ENCODE results near the gene MED12L.
A peak's percentile ranks its signal among the peaks of the same experiment; 100 is the strongest.

Gene MED12L

DNA sequence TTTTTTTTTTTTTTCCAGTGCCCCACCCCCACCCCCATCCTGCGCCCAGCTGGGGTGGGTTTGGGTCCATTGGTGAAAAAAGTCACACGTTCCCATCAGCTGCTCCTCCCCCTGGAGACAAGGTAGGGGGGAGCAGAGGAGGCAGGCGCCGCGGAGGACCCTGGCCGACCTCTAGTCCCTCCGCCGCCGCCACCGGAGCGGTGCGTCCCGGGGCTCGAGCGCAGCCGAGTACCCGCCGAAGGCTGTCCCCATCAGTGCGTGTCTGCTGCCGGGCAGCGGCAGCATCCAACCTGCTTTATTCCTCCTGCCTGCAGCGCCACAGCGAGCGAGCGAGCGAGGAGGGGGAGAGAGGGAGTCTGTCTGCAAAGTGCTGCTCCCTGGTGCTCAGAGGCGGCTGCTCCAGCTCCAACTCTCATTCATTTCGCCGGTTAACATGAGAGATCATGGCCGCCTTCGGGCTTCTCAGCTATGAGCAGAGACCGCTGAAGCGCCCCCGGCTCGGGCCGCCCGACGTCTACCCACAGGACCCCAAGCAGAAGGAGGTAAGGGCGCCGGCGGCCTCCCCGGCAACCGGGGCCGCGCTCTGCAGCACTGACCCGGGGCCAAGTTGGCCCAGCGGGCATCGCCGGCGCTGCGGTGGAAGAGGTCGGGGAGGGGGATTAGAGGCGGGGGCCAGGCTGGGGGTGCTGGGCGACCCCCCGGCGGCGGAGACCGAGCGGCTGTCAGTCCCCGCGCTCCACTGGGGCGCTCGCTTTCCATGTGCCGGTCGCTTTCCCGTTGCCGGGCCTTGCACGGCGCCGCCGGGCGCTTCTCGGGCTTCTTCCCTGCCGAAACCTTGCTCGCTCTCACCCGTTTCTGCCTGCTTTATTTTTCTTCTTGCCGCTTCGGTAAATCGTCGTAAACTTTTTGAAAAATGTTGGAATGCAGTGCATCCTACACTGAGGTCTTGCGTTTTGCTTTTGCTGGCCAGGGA lies 1.3 kb downstream of the MED12L start:
- ATAC-seq (peak; percentile 87), DNase-seq (peak; percentile 73)

DNA sequence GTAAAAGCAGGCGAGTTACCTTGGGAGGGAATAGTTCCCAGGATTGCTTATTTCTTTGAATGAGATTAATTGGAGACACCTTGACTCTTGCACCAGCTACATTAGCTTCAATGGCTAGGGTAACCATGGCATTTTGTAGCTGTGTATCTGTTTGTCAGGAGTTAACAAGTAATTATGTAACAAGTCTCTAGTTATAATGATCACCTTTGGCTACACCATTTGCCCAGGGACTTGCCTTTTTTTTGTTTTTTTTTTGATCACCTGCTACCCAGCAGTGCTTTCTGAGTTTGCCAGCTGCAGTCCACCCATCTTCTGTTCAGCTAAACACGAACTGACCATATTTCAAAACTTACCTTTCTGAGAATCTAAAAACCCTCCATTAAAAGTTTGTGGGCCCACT lies 2.2 kb downstream of the MED12L start:
- ATAC-seq (no peak), DNase-seq (no peak)

DNA sequence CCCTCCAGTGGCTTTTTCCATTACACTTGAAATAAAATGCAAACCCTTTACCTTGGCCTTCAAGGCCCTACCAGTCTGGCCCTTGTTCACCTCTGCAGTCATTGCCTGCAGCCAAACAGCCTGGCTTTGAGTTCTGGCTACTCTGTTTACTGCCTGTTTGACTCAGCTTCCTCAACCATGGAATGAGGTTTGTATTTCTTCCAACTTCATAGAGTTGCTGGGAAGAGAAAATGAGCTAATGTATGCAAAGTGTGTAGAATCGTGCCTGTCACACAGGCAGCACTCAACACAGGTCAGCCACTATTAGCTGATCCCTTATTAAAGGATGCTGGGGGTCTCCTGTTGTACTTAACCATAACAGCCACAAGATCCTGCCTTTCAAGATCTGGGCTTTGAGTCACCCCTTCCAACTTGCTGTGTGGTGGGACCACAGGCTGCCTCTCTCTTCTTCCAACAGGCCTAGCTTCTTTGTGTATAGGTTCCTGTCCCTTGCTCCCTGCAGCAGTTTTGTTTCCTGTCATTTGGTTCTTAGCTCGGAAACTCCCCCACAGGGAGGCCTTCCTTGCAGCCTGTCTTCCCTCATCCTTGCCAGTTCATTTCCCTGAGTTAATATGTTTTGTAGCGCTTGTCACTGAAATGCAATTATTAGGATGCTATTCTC lies 6.4 kb downstream of the MED12L start:
- DNase-seq = no peak
- no peak for ATAC-seq

DNA sequence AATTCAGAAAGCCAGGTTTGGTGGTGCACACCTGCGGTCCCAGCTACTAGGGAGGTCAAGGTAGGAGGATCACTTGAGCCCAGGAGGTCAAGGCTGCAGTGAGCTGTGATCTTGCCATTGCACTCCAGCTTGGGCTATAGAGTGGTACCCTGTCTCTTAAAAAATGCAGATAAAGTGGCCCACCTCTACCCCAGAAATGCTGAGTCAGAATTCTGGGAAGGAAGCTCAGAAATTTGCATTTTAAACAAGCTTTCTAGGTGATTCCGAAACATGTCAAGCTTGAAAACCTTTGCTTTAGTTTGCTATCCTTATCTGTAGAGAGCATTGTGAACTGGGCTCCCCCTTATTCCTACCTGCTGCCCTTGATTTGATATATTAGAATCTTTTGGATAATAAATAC lies 7.7 kb downstream of the MED12L start:
- no peak for ATAC-seq

GRCh38 chr3:151093905-151094304 lies 8.4 kb downstream of the MED12L start:
- ATAC-seq = no peak
- no peak for DNase-seq

More for the DNA sequence above, 7.7 kb downstream of the MED12L start:
- no peak for DNase-seq

DNA sequence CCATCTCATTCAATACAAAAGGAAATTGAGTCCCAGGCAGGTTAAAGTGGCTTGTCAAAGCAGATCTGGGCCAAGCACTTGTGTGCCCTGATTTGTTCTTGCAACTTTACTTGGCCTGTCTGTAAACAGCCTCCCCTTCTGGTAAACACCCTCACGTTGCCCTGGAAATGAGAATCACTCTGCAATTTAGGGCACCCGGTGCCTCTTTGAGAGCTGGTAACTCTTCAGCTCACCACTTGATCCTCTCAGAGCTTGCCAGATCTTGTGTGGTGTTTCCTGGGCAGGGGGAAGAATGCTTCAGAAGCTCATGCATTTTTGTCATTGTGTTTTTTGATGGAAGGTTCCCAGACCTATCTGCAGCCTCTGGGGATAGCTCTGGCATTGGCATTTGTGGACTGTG lies 11.3 kb downstream of the MED12L start:
- DNase-seq = no peak
- no peak for ATAC-seq

DNA sequence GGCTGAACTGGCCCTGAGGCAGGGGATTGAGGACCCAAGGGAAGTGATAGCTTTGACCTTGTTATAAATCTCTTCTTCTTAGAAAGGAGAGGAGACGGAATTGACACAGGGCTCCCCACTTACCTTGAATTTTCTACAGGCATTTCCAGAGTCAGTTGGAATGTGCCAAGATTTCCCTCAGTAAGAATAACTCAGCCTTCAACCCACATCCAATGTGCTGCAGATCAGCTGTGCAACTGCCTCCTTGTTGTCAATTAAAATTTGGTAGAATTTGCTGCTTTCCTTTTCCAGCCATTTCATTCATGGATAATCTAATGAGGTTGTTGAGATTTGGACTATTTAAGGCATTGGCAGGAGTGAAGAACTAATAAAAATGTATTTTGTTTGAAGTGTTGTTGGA lies 14.6 kb downstream of the MED12L start:
- ATAC-seq (no peak), DNase-seq (no peak)

DNA sequence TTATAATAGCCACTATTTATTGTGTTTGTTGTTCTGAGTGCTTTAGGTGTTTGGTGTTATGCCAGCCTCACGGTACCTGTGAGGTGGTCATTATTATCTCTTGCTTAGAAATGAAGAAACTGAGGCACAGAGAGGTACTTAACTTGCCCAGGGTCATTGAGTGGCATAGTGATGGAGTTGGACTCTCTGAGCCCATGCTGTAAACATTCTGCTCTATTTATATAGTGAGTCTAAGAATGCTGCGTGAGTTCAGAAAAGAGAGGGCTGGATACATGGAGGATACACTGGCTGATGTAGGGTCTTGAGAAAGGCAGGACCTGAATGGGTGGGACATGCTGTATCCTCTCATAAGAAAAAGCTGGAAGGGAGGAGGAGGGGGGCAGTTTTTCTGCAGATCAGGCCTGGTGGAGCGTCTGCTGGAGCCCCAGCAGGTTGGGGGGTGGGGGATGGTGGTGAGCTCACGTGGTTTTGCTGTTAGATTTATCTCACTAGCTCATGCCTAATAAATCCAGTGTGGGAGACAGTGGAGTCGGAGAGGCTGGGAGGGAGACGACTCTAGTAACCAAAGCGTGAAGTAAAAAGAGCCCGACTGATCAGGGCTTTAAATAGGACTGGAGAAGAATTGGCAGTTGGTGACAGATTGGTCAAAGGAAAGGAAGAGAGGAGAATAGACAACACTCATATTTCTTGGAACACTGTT lies 16.0 kb downstream of the MED12L start:
- DNase-seq = no peak
- ATAC-seq = no peak

- ATAC-seq = no peak
These were observed 20.8 kb downstream of the MED12L start for GRCh38 chr3:151106311-151106710.

GRCh38 chr3:151107177-151107576 lies 21.7 kb downstream of the MED12L start:
- ATAC-seq (no peak), DNase-seq (no peak)

More at GRCh38 chr3:151106311-151106710, 20.8 kb downstream of the MED12L start:
- no peak for DNase-seq

- DNase-seq (no peak), ATAC-seq (no peak)
These were observed 22.2 kb downstream of the MED12L start for GRCh38 chr3:151107701-151108100.

DNA sequence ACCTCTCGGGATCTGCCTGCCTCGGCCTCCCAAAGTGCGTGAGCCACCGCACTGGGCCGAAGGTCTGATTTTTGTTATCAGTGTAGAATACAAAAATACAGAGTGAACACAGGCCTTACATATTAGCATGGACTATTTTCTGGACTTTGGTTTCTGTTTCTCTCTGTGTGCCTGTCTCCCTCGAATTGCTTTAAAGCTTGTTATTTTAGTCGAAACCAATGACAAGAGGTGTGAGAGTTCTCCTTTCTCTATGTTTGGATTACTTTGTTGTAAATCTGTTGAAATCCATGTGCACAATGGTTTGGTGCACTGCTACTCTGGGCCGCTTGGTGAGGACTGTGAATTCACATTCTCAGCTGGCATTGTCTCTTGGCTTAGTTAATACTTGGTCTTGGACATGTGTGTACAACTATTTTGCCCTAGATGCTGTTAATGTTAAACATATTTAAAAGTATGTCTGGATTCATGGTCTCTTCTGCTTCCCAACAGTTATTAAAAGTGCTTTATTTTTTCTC lies 23.9 kb downstream of the MED12L start:
- no peak for DNase-seq
- ATAC-seq = no peak

DNA sequence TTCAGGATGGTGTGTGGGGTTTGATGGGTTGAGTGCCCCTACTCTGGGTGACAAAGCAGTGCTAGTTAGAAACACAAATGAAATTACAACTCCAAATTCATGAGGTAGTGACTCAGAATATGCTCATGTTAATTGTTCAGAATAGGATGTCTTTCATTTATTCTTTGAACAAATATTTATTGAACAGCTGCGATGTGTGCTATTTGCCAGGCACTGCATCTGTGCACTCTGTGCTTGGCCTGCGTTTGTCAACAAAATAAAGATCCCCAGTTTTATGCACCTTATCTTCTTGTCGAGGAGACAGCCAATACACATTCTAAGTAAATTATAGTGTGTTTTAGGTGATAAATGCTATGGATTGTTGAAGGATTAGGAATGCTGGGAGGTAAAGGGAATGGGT lies 27.3 kb downstream of the MED12L start:
- no peak for DNase-seq
- no peak for ATAC-seq

- ATAC-seq = no peak
- DNase-seq = no peak
These were observed 27.9 kb downstream of the MED12L start for GRCh38 chr3:151113343-151113742.

DNA sequence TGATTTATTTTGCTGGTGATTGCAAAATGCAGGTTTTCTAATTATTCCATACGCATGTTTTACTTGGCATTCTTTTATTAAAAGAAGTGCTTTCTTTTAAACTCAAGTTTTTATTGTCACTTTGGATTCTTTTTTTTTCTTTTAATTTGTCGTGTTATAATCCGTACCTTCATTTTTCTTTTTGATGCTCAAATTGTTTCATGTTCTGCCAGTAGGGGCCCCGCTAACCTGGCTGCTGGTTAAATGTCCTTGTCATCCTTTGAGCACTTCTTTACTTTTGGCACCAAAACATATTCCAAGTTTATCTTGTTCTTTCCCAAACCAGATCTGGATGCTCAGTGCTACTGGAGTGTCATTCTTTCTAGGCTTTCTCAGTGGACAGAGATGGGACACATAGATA lies 31.6 kb downstream of the MED12L start:
- DNase-seq = no peak
- ATAC-seq = no peak

- ATAC-seq (no peak), DNase-seq (no peak)
These were observed 33.7 kb downstream of the MED12L start for GRCh38 chr3:151119188-151119587.

DNA sequence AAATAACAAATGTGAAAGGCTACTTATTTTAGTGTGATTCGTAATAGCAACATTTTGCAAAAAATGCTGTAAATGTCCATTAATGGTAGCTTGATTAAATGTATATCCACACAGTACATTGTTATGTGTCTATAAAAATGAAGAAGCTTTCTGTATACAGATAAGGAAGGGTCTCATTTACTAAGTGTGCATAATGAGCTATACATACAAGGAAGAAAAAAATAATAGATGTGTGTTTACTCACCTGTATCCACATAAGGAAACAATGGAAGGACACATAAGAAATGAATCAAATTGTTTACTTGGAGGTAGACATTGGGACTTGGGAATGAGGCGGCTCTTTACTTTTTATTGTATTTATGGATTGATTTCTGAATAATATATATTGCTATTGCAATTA lies 34.9 kb downstream of the MED12L start:
- ATAC-seq (no peak), DNase-seq (no peak)

- no peak for DNase-seq
- ATAC-seq = no peak
These were observed 35.6 kb downstream of the MED12L start for GRCh38 chr3:151121016-151121415.

DNA sequence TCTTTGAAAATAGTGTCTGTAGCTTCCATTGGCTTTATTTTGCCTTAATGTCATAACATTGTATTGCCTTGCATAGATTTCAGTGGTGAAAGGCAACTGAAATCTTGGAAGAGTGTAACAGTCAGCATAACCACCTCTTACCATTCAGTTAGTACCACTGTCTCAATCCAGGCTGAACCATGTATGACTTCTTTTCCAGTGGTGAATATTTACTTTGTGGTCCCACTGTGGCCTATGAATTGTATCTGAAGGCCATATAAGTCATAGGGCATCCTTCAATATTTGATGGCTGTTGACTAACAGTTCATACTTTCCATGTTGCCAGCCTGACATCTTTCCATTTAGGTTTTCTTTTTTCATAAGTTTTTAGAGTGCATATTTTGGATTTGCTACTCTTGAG lies 38.4 kb downstream of the MED12L start:
- ATAC-seq = peak; percentile 88

DNA sequence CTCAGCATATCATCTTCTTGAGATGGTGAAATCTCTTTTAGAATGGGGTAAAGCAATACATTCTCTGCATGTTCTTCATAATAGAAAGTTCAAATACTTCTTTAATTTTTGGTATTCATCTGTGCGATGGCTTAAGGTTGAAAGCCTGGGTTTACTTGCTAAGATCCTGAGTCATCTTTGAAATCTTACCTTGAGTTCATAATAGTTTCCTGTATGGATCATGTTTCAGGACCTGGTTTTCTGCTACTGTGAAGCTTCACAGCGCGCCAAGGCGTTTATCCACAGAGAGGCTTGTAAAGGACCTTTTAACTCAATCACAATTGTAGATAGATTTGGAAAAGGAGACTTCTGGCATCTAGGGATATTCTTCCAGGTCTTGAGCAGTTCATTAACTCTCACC lies 39.0 kb downstream of the MED12L start:
- ATAC-seq = no peak
- DNase-seq = no peak

More for the DNA sequence above, 38.4 kb downstream of the MED12L start:
- no peak for DNase-seq

- ATAC-seq (no peak), DNase-seq (no peak)
These were observed 45.0 kb downstream of the MED12L start for GRCh38 chr3:151130428-151130827.

DNA sequence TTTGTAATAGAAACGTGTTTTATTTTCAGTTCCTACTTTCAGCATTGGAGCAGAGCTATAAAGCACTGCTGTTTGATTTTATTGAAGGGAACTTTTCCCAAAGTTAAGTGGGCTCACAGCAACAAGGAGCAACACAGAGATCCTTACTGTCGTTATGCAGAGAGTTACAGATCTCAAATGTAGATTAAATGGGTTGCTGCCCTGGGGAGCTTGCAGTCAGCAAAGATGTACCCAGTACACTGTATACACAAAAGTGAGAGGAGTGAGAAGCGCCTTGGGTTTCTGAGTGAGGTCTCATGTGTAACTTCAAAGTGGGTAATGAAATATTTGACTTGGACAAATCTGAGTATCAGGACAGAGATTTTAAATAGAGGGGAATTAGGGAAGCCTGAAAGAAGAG lies 47.7 kb downstream of the MED12L start:
- ATAC-seq (no peak), DNase-seq (no peak)
